ENCODE data around the gene S100A10.

Gene S100A10

GRCh38 chr1:151993084-151993733, 450 bp downstream of the S100A10 start:
- TF ChIP-seq, protein P1, sequence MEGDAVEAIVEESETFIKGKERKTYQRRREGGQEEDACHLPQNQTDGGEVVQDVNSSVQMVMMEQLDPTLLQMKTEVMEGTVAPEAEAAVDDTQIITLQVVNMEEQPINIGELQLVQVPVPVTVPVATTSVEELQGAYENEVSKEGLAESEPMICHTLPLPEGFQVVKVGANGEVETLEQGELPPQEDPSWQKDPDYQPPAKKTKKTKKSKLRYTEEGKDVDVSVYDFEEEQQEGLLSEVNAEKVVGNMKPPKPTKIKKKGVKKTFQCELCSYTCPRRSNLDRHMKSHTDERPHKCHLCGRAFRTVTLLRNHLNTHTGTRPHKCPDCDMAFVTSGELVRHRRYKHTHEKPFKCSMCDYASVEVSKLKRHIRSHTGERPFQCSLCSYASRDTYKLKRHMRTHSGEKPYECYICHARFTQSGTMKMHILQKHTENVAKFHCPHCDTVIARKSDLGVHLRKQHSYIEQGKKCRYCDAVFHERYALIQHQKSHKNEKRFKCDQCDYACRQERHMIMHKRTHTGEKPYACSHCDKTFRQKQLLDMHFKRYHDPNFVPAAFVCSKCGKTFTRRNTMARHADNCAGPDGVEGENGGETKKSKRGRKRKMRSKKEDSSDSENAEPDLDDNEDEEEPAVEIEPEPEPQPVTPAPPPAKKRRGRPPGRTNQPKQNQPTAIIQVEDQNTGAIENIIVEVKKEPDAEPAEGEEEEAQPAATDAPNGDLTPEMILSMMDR (IDR thresholded peaks at IDR 0.05; ENCODE audit: insufficient read depth, missing control alignments), result no peak
- FAIRE-seq (no peak), DNase-seq (ENCODE audit: insufficient read length, low spot score) (no peak)

DNA sequence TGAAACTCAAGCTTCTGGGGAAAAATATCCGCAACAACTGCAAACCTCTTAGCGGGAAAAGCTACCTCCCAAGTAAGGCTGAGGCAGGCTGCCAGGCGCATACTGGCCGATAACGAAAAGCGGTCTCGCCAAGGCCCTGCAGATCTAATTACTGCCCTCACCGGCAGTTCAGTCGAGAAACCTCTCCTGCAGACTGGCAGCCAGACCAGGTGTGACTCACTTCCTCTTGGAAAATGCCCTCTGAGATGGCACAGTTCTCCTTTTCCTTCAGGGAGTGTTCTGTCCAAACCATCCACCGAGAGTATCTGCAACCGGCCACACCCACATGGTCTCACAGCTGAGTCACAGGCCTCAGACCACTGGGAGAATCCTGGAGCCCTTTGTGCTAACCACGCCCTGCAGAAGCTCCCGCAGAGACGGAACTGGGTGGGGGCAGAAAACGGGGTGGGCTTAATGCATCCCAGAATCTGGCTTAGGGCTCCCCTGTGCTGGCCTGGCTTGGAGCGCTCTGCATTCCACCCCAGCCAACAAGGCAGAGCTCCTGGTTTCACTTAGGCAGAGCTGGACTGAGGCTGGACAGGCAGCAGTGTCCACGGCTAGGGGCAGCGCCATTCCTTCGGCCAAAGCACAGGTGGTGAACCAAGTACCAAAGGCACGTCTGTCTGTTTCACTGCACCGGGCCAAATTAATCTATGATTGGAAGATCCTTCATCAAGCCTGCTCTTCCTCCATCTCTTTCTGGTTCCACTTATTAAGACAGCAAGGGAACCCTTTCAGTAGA, 1.2 kb downstream of the S100A10 start:
- FAIRE-seq, result no peak
- no peak for DNase-seq (ENCODE audit: insufficient read length, low spot score)
- TF ChIP-seq, protein P1 (IDR thresholded peaks at IDR 0.05; ENCODE audit: insufficient read depth, missing control alignments), result no peak

DNA sequence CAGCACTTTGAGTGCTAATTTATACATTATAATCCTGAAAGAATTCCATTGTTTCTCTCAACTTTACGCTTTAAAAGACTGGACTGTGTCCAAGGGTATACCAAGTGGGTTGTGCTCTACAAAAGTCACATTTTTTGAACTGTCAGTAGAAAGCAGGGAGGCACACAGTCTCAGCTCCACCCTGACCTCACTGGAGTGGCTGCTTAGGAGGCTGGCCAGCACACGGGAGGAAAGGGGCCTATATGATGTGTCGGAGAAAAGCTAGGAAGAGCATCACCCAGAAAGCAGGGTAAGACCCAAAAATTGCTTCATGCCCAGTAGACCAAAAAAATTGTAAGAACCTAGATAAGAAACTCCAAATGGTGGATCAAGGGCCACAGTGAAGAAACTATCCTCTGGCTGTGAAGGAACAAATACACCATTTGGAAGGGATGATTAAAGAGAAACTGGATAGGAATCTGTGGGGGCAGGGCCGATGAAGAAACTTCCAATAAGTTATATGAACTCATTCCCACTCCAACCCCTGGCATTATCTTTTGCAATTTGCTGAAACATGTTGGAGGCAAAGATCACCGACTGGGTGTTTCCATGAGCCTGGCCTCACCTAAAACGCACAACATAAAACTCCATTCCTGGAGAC, 1.9 kb downstream of the S100A10 start:
- TF ChIP-seq, protein P1 (IDR thresholded peaks at IDR 0.05; ENCODE audit: insufficient read depth, missing control alignments), result no peak
- no peak for FAIRE-seq
- DNase-seq (ENCODE audit: insufficient read length, low spot score), result no peak

DNA sequence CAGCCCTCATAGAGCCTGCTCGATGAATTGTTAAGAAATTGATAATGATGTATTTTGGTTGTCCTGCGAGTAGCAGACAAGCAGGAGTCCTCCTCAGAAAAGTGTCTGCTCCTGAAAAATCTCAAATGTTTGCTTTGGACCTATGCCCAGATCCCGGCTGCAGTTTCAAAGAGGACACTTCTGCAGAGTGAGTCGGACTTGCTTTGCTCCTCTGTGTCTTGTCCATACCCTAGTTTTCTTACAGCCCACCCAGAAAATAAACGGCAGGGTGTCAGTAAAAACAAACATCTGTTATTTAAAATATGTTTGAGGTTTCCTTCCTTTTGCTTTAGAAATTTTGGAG, 2.8 kb downstream of the S100A10 start:
- TF ChIP-seq, protein P1 (IDR thresholded peaks at IDR 0.05; ENCODE audit: insufficient read depth, missing control alignments), result no peak
- no peak for FAIRE-seq
- no peak for DNase-seq (ENCODE audit: insufficient read length, low spot score)

DNA sequence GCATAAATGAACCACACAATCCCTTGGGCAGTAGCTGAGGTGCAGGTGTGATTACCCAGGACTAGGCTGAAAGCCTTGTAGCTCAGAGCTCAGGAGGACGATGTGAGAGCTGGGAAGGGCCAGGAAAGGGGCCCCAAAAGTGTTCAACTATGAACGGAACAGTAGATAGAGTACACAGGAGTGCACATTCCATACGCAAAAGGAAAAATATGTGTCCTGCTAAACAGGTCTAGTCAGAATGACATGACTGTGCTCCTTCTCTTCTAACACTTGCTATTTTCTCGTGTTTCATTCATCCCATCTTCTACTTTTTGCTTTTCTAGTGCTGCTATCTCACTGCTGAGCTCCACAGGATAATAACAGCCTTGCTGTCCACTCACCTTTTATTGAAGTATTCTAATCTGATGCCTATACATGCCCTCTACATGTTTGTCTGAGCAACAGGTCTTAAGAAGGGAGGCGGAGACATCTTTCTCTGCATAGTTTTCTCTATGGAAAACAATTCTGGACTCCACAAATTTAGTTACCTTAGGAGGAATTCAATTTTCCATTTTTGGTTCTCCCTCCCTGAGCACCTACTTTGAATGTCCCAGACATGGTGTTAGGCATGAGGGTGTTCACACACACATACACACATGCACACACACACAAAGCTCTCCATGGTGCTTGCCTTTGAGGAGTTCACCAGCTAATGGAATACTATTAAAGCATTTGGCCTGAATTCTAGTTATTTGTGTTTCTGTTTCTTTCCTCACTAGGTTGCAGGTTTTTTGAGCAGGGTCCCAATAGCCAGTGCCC, 3.4 kb downstream of the S100A10 start:
- FAIRE-seq, result no peak
- TF ChIP-seq, protein P1 (IDR thresholded peaks at IDR 0.05; ENCODE audit: insufficient read depth, missing control alignments), result no peak
- no peak for DNase-seq (ENCODE audit: insufficient read length, low spot score)

GRCh38 chr1:151989211-151989862, 4.3 kb downstream of the S100A10 start:
- FAIRE-seq, result no peak
- no peak for DNase-seq (ENCODE audit: insufficient read length, low spot score)
- TF ChIP-seq, protein P1 (IDR thresholded peaks at IDR 0.05; ENCODE audit: insufficient read depth, missing control alignments), result no peak

All from D721Med (cell line).